HG03039 (cell line): ENCODE measurements around the gene RAB11FIP4.

Experiments
- ATAC-seq: cut with Tn5 transposase; IDR thresholded peaks from one replicate; pipeline ENCODE4 v1.9.1; 2021; ENCODE audit warnings: mild to moderate bottlenecking, moderate library complexity; ENCODE audit not compliant: unreplicated experiment

Gene RAB11FIP4

GRCh38 chr17:31404028-31404949 is 12.8 kb downstream of the RAB11FIP4 start:
- ATAC-seq = no peak

- no peak for ATAC-seq
These were observed 14.5 kb downstream of the RAB11FIP4 start for GRCh38 chr17:31405890-31406371.

GRCh38 chr17:31408586-31408985 is 17.1 kb downstream of the RAB11FIP4 start:
- ATAC-seq = no peak

DNA sequence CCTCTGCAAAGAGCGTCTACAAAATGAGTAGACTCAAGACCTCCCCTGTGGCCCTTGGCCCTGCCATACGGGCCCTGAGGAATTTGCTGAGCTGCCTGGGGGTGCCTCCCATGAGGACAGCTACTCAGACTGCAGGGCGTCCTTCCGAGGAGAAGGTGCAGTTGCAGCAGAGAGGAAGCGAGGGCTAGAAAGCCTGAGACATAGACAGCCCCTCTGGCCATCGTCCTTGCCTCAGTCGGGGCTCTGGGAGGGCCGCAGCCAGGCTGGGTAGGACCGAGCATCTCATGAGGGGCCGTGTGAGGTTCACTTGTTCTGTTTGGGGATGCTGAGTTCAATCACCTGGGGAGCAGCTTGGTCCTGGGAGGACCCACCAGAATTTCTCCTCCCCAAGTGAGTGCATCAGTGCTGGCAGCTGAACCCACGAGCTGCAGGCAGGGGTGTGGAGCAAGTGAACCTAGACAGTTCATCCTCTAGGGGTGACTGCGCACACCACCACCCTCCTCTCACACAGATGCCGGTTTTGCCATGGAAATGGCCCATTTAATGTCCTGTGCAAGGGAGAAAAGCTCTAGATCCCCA is 20.3 kb downstream of the RAB11FIP4 start:
- ATAC-seq = no peak

- ATAC-seq = no peak
These were observed 21.0 kb downstream of the RAB11FIP4 start for GRCh38 chr17:31412511-31412910.

GRCh38 chr17:31413081-31413799 is 21.8 kb downstream of the RAB11FIP4 start:
- no peak for ATAC-seq

GRCh38 chr17:31413874-31414549 is 22.5 kb downstream of the RAB11FIP4 start:
- no peak for ATAC-seq

GRCh38 chr17:31414550-31414918 is 23.1 kb downstream of the RAB11FIP4 start:
- ATAC-seq = no peak

- no peak for ATAC-seq
These were observed 23.6 kb downstream of the RAB11FIP4 start for GRCh38 chr17:31415004-31415454.

DNA sequence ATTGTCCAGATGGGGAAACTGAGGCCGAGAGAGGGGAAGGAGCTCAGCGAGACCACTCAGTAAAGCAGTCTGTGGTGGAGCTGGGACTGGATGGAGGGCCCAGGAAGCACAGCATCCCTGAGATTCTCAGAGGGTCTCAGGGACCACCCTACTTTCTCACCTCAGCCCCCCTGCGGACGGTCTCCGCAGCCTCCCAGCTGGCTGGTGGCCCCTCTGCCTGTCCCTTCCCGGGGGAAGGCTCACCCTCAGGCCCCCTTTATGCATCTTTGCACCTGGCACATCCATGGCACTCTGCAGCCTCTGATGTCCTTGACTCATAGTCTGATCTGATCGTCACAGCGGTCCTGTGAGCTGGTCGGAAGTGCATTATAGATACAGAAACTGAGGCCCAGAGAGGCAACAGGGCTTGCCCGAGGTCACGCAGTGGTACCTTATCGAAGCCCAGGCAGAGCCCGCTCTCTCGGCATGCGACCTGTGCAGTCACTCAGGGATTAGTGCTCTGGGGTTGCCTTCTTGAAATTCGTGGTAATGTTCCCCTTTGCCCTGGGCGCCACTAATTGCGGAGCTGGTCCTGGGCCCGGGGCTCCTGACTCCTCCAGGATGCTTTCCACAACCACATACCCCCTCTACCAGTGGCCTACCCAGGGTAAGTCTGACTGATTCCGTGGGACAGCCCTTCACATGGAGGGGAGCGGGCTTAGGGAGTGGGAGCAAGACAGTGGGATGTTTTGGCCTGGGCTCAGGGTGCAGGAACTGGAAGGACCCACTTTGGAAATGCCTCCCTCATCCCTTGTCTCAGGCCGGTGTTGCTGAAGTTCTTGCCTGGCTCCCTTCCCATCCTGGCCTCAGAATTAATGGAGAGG is 24.4 kb downstream of the RAB11FIP4 start:
- ATAC-seq = no peak

DNA sequence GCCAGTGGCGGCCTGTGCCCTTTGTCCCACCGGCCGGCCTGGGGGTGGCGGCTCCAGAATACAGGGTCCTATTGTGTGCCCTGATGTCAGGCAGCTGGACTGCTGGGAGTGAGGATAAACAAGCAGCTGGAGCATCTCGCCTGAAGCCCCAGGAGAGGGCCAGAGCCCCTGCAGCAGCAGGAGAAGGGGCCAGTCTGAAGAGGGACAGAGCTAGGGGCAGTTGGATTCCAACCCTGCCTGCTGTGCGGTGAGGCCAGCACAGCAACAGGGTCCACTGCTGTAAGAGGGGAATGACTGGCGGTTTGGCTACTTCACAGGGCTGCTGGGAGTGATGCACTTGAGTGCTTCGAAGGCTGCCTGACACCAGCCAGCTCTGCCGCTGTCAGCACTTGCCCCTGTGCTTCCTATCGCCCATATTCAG is 25.0 kb downstream of the RAB11FIP4 start:
- ATAC-seq = no peak

- ATAC-seq = no peak
These were observed 25.7 kb downstream of the RAB11FIP4 start for GRCh38 chr17:31417051-31417792.

- ATAC-seq = no peak
These were observed 27.4 kb downstream of the RAB11FIP4 start for GRCh38 chr17:31418773-31419350.

- no peak for ATAC-seq
These were observed 31.0 kb downstream of the RAB11FIP4 start for GRCh38 chr17:31422443-31422842.

GRCh38 chr17:31424944-31425281 is 33.4 kb downstream of the RAB11FIP4 start:
- ATAC-seq = no peak

GRCh38 chr17:31425282-31426040 is 34.0 kb downstream of the RAB11FIP4 start:
- no peak for ATAC-seq

DNA sequence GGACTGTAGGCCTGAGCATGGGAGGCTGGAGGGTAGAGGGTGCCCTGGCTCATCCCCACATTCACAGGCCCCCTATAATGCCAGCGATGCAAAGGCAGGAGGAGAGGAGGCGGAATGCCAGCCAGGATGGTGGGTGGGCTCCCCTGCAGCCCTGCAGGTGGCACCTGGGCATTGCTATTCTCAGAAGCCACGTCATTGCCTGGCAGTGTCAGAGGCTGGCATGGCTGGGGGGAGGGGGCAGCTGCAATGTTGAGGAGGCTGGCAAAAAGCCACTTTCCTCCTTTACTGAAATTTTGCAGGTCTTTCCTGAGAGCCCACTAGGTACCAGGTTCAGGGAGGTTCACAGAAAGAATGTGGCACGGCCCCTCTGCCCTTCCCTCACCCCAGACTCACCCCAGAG is 36.2 kb downstream of the RAB11FIP4 start:
- ATAC-seq = no peak

DNA sequence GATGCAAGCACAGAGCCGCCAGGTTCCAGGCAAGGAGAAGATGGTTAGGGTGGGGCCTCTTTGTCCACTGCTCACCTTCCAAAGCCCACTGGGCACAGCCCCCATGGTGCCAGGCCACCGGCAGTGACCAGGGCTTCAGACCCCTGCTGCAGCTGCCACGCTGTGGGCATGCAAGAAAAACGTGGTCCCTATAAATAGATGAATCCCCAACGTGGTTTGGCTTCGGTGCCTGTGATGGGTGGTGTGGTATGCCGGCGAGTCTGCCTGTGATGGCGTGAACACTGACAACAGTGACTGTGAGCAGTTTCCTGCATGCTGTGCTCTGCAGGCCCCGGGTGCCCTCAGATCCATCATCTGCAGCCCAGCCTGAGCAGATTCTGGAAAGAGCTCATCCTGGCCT is 36.6 kb downstream of the RAB11FIP4 start:
- no peak for ATAC-seq
